ENCODE data around the gene PPAT. TPM values are rescaled to one million over a fixed set of nuclear protein-coding genes. Genes with fewer than 3 reads are reported as not detected.

PPAT gene
- total RNA-seq, 1 experiment from 2014 or later, result 38.3 TPM

- no peak overlapping the region for H3K4me3 ChIP-seq (ENCODE audit: low read depth in 2 of 2, low read length in 2 of 2)
- no peaks in the 10 kb centered on the region for H3K4me1 ChIP-seq (ENCODE audit: control insufficient read depth, insufficient read depth, low read length)
- CTCF ChIA-PET, result no interaction called here
- no peak for DNase-seq (ENCODE audit: low read depth, low spot score)
- H3K9me3 ChIP-seq (ENCODE audit: control insufficient read depth, insufficient read depth, low read depth, low read length), result no peaks in the 10 kb centered on the region
- no TSS peak for BruUV-seq (replicated peaks)
- no peak overlapping the region for H3K27ac ChIP-seq (ENCODE audit: low read length)
- no peaks in the 10 kb centered on the region for H3K36me3 ChIP-seq (ENCODE audit: control insufficient read depth, insufficient read depth, low read length)
- TF ChIP-seq POLR2AphosphoS5 (IDR thresholded peaks at IDR 0.05; ENCODE audit: low read depth, low read length), result no peak
- intact Hi-C loops (cut with micrococcal nuclease; ENCODE audit: unreplicated experiment), result no loop called here
- no peak for ATAC-seq
- in situ Hi-C loops (cut with HindIII; ENCODE audit: low pct_unique_long_range_greater_than_20kb, low sequenced_read_pairs), result no loop called here
- H3K27me3 ChIP-seq (ENCODE audit: control insufficient read depth, insufficient read depth, low read length), result no peaks in the 10 kb centered on the region
- POLR2A ChIA-PET, result no interaction called here
Observed at GRCh38 chr4:56345458-56345857, 90.0 kb downstream of the PPAT start.

Other genes with a start within 250 kb of the PPAT start
- 5.4 TPM for gene AASDH, start 48.1 kb downstream of the PPAT start, total RNA-seq (2021; ENCODE audit: unreplicated experiment)
- gene PAICS, start 645 bp upstream of the PPAT start, total RNA-seq (2021; ENCODE audit: unreplicated experiment), result 135 TPM
- gene SRP72, start 32.0 kb upstream of the PPAT start, total RNA-seq (2021; ENCODE audit: unreplicated experiment), result 82.4 TPM
- gene ARL9, start 70.2 kb upstream of the PPAT start, total RNA-seq (2021; ENCODE audit: unreplicated experiment), result 0.41 TPM
- gene HOPX, start 245.7 kb upstream of the PPAT start, total RNA-seq (2021; ENCODE audit: unreplicated experiment), result not detected